Measurements from ENCODE around the gene ABCA7.

ABCA7 gene

DNA sequence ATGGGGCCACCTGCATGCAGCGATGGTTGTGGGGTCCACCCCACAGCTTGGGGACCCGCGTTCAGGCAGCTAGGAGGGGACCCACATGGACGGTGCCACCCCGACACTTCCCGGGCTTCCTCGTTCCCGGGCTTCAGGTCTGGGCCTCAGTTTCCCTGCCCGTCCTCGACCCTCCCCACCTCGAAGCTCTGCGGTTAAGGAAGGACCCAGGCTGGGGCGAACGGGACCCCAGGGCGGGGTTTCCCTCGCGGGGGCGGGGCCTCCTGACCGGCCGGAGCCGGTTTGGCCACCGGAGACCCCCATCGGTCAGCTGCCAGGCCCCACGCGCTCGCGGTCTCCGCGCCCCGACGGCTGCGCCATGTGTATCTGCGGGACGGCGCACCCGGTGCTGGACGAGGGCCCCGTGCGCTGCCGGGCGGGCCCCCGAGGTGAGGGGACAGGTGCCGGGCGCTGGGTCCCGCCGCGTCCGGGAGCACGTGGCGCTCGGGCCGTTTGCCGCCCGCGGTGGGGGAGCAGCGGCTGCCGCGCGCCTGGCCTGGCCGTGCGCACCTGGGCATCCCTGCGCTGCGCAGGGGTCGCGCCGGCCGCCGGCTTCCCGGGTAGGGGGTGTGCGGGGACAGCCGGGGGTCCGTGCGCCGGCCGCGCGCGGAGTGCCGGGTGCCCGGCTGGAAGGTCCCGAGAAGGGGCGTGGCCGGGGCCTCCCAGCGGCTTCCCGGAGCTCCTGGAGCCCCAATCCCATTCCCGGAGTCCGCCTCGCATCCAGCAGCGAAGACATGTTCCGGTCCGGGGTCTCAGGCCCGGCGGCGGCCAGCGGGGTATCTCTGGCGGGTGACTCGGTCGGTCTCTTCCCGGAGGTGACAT lies 31.3 kb downstream of the ABCA7 start:
- DNase-seq (ENCODE audit: low read depth, low spot score): no peak

DNA sequence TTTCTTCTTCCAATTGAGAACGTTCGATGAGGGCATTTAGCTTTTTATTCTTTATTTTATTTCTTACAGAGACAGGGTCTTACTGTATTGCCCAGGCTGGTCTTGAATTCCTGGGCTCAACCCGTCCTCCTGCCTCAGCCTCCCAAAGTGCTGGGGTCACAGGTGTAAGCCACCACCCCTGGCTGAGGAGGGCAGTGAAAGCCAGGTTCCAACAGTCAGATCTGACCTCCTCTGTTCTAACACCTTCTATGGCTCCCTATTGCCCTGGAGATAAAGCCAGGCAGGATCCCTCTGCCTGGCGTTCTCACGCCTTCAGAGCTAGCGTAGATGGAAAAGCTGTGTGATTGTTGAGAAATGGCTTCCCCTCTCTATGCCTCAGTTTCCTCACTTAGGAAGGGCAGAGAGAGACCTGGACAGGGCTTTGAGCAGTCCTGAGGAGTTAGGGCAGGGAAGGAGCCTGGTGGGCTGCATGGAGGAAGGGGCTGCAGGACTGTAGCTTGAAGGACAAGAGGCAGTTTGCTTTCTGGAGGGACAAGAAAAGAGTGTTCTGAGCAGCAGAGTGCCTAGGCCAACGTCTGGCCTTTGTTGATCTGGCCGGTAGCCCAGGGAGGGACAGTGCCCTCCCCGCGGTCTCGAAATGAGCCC lies 32.6 kb downstream of the ABCA7 start:
- no peak for DNase-seq (ENCODE audit: low read depth, low spot score)

DNA sequence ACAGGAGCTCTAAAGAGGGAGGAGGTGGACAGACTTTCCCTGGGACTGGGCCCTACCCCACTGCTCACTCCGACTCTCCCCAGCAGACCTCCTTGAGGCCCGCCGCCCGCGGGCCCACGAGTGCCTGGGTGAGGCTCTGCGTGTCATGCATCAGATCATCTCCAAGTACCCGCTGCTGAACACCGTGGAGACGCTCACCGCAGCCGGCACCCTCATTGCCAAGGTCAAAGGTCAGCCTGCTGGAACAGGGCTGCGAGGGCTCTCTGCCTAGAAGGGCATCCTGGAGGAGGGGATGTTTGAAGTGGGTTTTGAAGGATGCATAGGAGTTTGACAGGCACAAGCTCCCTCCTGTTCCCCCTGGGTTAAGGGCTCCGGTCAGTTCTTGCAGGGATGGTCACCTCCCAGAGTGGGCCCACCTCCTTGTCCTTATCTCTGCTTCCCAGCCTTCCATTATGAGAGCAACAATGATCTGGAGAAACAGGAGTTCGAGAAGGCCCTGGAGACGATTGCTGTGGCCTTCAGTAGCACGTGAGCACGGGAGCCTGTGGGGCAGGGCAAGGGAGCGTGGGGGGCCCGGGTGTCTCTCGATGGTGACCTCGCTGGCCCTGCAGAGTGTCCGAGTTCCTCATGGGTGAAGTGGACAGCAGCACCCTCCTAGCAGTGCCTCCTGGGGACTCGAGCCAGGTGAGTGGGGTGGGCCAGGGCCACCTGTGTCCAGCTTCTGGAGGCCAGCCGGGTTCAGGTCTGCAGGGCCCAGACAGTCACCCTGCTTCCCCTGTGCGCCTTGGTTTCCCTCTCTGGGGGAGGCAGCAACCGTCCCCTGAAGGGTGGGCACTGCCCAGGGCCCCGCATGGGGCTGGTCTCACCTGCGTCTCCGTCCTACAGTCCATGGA lies 33.4 kb downstream of the ABCA7 start:
- DNase-seq (ENCODE audit: low read depth, low spot score): no peak

DNA sequence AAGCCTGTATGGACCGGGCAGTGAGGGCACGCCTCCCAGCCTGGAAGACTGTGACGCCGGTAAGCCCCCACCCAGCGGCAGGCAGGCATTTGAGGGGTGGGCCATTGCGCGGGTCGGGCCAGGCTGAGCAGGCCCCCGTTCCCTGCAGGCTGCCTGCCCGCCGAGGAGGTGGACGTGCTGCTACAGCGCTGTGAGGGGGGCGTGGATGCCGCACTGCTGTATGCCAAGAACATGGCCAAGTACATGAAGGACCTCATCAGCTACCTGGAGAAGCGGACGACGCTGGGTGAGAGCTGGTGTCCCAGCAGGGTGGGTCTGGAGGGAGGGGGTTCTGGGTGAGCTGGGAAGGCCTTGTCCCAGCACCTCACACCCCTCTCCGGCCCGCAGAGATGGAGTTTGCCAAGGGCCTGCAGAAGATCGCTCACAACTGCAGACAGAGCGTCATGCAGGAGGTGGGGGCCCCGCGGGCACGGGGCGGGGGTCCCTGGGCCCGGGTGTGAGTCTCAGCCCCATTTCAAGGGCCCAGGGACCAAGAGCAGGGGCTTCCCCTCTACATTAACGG lies 34.1 kb downstream of the ABCA7 start:
- no peak for DNase-seq (ENCODE audit: low read depth, low spot score)

DNA sequence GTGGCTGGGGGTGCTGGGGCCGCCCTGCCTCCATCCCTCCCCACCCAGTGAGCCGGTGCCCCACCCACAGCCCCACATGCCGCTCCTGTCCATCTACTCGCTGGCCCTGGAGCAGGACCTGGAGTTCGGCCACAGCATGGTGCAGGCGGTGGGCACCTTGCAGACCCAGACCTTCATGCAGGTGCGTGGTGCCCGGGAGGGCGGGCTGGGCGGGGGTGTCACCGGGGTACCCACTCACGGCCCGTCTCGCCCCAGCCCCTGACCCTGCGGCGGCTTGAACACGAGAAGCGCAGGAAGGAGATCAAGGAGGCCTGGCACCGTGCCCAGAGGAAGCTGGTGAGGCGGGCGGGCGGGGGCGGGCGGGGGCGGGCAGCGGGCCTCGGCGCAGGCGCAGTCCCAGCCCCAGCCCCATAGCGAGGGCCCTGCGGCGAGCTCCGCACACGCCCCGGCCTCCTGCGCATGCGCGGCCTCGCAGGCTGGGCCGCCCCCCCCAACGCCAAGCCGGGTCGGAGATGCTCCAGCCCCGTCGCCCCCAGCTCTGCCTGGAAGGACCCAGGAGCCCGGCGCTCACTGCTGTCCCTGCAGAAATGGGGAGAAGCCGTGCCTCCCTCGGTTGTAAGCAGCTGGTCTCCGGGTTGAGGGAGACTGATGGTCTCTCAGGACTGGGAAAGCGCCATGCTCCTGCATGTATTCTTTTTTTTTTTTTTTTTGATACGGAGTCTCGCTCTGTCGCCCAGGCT lies 34.8 kb downstream of the ABCA7 start:
- DNase-seq (ENCODE audit: low read depth, low spot score): peak; percentile 46

DNA sequence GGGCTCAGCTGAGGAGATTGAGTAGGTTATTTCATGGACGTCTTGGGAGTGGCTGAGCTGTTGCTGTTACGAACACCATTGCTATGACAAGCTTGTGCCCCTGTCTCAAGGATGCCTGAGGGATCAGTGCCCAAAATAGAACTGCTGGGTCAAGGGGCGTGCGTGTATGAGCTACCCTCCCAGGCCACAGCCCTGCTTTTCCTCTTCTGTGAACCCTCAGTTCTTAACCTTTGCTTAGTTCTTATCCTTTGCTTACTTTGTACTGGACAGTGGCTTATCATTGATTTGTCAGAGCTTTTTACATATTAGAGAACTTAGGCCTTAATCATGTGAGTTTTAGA lies 36.1 kb downstream of the ABCA7 start:
- DNase-seq (ENCODE audit: low read depth, low spot score): no peak

DNA sequence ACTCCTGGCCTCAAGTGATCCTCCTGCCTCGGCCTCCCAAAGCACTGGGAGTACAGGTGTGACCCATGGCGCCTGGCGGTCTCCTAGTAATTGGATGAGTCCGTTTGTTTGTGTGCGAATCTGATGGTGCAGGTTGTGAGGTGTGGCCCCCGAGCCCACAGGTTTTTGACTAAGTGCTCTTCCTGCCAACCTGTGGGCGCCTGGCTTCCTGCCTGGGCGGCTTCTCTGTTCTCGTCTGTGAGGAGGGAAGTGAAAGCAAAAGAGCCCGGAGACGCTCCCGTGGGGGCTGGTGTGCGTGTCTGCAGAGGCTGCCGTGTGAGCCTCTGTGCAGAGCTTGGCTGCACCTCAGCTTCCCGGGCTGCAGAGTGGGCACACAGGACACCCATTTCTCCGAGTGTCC lies 37.0 kb downstream of the ABCA7 start:
- no peak for DNase-seq (ENCODE audit: low read depth, low spot score)

DNA sequence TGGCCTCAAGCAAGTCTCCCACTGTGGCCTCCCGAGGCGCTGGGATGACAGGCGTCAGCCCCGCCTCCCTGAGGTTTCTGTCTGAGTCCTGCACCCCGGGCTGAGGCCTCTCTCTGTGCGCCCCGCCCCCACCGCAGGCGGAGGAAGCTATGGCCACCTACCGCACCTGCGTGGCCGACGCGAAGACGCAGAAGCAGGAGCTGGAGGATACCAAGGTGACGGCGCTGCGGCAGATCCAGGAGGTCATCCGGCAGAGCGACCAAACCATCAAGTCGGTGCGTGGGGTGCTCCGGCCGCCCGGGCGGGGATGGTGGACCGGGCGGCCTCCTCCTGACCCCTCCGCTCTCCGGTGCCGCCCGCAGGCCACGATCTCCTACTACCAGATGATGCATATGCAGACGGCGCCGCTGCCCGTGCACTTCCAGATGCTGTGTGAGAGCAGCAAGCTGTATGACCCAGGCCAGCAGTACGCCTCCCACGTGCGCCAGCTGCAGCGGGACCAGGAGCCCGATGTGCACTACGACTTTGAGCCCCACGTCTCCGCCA lies 39.7 kb downstream of the ABCA7 start:
- DNase-seq (ENCODE audit: low read depth, low spot score): no peak

DNA sequence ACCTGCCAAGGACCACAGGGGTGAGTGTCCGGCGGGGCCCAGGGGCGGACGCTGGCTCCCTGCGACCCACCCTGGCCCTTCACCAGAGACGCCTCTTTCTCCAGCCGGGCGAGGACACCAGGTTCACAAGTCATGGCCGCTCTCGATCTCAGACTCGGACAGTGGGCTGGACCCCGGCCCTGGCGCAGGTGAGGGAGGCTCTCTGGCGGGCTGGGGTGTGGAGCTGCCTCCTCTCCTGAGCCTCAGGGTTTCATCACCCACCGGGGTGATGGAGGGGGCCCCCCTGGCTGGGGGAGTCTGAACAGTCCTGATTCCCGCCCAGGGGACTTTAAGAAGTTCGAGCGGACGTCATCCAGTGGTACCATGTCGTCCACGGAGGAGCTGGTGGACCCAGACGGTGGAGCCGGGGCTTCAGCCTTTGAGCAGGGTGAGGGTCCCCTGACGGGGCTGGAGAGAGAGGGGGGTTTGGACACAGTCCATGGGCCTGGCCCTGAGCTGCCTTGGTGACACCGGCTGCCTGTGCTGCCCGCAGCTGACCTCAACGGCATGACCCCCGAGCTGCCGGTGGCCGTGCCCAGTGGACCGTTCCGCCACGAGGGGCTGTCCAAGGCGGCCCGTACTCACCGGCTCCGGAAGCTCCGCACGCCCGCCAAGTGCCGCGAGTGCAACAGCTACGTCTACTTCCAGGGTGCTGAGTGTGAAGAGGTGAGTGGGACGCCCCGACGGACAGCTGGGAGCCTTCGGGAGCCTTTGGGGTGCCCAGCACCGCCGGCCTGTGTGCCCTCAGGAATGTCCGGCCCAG lies 40.7 kb downstream of the ABCA7 start:
- no peak for DNase-seq (ENCODE audit: low read depth, low spot score)

DNA sequence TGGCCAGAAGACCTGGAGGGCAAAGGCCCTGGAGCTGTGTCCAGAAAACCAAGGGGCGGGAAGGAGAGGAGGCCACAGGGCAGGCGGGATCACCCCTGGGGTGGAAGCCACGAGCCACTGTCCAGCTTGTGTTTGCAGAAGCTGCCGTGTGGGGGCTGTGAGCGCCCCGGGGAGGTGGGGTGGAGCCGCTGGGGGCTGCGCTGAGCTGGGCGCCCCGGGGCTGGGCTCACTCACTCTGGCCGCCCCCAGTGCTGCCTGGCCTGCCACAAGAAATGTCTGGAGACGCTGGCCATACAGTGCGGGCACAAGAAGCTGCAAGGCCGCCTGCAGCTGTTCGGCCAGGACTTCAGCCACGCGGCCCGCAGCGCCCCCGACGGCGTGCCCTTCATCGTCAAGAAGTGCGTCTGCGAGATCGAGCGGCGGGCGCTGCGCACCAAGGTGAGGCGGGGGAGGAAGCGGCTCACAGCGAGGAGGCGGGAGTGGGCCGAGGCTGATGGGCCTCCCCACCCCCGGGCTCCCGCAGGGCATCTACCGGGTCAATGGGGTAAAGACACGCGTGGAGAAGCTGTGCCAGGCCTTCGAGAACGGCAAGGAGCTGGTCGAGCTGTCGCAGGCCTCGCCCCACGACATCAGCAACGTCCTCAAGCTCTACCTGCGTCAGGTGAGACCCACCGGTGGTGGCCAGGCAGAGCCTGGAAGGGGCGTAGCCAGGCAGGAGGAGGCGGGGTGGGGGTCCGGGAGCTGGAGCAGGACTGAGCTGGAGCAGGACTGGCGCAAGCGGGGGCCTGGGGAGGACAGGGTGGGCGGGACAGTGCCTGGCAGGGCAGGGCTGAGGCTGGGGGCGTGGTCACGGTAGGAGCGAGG lies 41.6 kb downstream of the ABCA7 start:
- no peak for DNase-seq (ENCODE audit: low read depth, low spot score)

DNA sequence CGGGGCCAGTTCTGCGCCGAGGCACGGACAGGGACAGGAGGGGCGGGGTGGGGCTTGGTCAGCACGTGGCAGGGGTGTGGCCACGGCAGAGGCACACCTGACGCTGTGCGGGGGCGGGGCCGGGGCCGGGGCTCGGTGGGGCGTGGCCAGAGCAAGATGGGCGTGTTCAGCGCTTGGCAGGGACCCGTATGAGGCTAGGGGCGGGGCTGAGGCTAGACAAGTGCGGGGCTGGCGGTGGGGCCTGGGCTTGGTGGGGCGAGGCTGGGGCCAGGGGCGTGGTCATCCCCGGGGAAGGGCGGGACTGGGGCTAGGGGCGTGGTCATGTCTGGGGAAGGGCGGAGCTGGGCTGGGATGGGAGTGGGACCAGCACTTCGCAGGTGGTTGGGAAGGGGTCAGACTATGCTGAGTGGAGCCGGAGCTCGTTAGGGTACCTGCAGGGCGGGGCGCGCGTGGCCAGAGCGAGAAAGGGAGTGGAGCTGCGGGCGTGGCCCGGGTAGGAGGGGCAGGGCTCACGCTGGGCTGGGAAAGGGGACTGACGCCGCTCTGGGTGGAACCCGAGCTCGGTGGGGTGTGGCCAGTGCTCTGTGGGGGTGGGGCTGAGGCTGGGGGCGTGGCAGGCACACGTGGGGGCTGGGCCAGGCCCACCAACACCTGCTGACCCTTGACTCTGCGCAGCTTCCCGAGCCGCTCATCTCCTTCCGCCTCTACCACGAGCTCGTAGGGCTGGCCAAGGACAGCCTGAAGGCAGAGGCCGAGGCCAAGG lies 42.4 kb downstream of the ABCA7 start:
- no peak for DNase-seq (ENCODE audit: low read depth, low spot score)

DNA sequence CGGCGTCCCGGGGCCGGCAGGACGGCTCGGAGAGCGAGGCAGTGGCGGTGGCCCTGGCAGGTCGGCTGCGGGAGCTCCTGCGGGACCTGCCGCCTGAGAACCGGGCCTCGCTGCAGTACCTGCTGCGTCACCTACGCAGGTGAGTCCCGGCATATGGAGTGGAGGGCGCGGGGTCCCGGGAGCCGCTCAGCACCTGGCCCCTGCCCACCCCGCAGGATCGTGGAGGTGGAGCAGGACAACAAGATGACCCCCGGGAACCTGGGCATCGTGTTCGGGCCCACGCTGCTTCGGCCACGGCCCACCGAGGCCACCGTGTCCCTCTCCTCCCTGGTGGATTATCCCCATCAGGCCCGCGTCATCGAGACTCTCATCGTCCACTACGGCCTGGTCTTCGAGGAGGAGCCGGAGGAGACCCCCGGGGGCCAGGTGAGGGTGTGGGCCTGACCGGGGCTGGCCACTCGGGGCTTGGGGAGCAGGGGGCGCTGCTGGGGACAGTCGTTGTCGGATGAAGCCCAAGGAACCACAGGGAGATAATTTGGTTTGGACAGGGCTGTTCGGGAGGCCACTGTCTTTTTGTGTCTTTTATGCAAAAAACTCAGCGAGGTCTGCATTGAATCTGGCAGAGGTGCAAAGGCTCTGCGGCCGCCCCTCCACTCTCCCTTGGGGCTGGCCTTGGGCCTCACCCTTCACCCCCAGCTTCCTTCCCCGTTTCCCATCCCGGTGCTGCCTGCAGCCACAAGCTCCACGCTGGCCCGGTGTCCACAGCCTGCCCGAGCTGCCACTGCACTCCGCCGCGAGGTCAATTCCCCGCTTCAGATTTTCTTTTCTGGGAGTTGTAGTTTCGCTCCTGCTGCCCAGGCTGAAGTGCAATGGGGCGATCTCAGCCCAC lies 43.3 kb downstream of the ABCA7 start:
- no peak for DNase-seq (ENCODE audit: low read depth, low spot score)

DNA sequence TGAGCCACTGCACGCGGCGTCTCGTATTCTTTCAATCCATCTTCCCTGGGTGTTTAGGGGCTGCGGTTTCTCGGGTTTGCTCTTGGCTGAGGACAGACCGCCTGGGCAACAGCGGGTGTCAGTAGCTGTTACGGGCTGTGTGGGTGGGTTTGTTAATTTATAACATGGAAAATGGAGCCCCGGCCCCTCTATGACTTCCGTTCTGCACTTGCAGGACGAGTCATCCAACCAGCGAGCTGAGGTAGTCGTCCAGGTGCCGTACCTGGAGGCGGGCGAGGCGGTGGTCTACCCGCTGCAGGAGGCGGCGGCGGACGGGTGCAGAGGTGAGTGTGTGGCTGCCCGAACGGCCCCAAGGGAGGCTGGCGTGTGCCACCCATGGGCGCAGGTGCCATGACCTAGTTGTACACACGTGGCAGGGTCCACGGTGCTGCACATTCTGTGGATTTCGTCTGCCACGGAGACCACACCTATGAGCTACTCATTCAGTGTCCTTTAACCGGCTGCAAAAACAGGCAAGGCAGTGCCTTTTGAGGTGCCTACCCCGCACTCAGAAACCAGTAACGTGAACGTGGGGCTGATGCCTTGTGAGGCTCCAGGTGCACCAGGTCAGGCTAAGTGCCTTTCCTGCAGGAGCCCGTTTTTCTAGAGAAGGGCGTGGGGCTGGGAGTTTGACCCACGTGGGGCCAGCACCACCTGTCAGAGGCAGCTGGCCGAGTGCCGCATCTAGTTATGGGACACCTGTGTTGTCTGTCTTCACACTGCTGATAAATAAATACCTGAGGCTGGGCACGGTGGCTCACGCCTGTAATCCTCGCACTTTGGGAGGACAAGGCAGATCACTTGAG lies 44.3 kb downstream of the ABCA7 start:
- no peak for DNase-seq (ENCODE audit: low read depth, low spot score)

DNA sequence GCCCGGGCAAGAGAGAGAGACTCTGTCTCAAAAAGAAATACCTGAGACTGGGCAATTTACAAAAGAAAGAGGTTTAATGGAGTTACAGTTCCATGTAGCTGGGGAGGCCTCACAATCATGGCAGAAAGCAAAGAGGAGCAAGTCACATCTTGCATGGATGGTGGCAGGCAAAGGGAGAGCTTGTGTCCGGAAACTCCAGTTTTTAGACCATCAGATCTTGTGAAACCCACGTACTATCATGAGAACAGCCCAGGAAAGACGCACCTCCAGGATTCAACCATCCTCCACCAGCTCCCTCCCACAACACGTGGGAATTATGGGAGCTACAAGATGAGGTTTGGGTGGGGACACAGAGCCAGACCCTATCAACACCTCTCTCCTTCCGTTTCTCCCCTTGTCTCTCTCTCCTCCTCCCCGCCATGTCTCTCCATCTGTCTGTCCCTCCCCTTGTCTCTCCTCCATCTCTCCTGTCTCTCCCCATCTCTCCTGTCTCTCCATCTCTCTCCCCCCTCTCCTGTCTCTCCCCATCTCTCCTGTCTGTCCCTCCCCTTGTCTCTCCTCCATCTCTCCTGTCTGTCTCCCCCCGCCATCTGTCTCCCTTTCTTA lies 45.2 kb downstream of the ABCA7 start:
- DNase-seq (ENCODE audit: low read depth, low spot score): no peak

DNA sequence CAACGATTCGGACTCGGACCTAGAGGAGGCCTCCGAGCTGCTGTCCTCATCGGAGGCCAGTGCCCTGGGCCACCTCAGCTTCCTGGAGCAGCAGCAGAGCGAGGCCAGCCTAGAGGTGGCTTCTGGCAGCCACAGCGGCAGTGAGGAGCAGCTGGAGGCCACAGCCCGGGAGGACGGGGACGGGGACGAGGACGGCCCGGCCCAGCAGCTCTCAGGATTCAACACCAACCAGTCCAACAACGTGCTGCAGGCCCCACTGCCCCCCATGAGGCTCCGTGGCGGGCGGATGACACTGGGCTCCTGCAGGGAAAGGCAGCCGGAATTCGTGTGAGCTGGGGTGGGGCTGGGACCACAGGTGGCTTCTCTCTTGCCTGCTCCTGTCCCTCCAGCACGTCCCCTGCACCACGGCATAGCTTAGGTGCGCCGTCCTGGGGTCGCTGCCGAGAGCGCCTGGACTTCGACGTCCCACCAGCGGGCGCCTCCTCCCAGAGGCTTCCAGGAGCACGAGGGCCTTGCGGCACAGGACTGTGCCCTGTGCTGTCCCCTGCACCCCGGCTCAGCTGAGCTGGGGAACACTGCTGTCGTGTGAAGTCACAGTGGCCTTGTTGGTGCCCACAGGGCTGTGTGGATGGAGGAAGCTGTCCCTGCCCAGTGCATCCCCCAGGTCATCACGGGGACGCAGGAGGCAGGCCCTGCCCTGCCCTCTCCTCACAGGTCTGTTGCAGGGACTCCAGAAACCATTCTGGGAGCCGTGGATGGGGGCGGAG lies 46.0 kb downstream of the ABCA7 start:
- no peak for DNase-seq (ENCODE audit: low read depth, low spot score)
